NK-92 treated with Interleukin-12 subunit alpha and Interleukin-12 subunit beta, amount 100 ng/mL, for 24 hours (cell line): ENCODE results near the gene GRIK4.
A peak's percentile ranks its signal among the peaks of the same experiment; 100 is the strongest.

Experiments used
- DNase-seq: peaks from one replicate; lab custom pipeline; 2025; lab: John Stamatoyannopoulos, UW

The GRIK4 gene

GRCh38 chr11:120917559-120918239 is 406.2 kb downstream of the GRIK4 start:
- no peak for DNase-seq

- DNase-seq, result no peak
Observed at GRCh38 chr11:120918257-120918656, 406.7 kb downstream of the GRIK4 start.

GRCh38 chr11:120919045-120919444 is 407.5 kb downstream of the GRIK4 start:
- no peak for DNase-seq

- DNase-seq, result no peak
Observed at GRCh38 chr11:120919566-120919965, 408.0 kb downstream of the GRIK4 start.

- DNase-seq, result no peak
Observed at GRCh38 chr11:120923866-120924508, 412.4 kb downstream of the GRIK4 start.

- no peak for DNase-seq
Observed at GRCh38 chr11:120925944-120926343, 414.4 kb downstream of the GRIK4 start.

GRCh38 chr11:120928627-120929026 is 417.1 kb downstream of the GRIK4 start:
- no peak for DNase-seq

- no peak for DNase-seq
Observed at GRCh38 chr11:120929090-120929489, 417.5 kb downstream of the GRIK4 start.

GRCh38 chr11:120929664-120930154 is 418.2 kb downstream of the GRIK4 start:
- DNase-seq, result peak; percentile 74

- no peak for DNase-seq
Observed at GRCh38 chr11:120931057-120931779, 419.7 kb downstream of the GRIK4 start.

- no peak for DNase-seq
Observed at GRCh38 chr11:120932305-120932915, 420.9 kb downstream of the GRIK4 start.

GRCh38 chr11:120936356-120936755 is 424.8 kb downstream of the GRIK4 start:
- no peak for DNase-seq

GRCh38 chr11:120937501-120937900 is 426.0 kb downstream of the GRIK4 start:
- no peak for DNase-seq

GRCh38 chr11:120938260-120938659 is 426.7 kb downstream of the GRIK4 start:
- DNase-seq, result no peak

- DNase-seq, result no peak
Observed at GRCh38 chr11:120940160-120940848, 428.8 kb downstream of the GRIK4 start.

- DNase-seq, result no peak
Observed at GRCh38 chr11:120941000-120941399, 429.5 kb downstream of the GRIK4 start.

- DNase-seq, result no peak
Observed at GRCh38 chr11:120942701-120943100, 431.2 kb downstream of the GRIK4 start.

GRCh38 chr11:120945042-120945441 is 433.5 kb downstream of the GRIK4 start:
- DNase-seq, result no peak

- DNase-seq, result no peak
Observed at GRCh38 chr11:120950880-120951279, 439.3 kb downstream of the GRIK4 start.

- DNase-seq, result peak; percentile 50
Observed at GRCh38 chr11:120952461-120953434, 441.2 kb downstream of the GRIK4 start.

GRCh38 chr11:120954381-120954780 is 442.8 kb downstream of the GRIK4 start:
- DNase-seq, result no peak
